GM18499 (cell line): Measurements from ENCODE around the gene RB1.
"Not testable (repeated sequence)": the region's sequence is repeated elsewhere in the genome, so short reads cannot be mapped to it uniquely, and the experiment has no call there.

Experiments
- ATAC-seq: cut with Tn5 transposase; IDR thresholded peaks from one replicate; pipeline ENCODE4 v1.9.1; 2021; ENCODE audit warnings: moderate number of reproducible peaks; ENCODE audit not compliant: insufficient read depth, unreplicated experiment

Gene RB1

GRCh38 chr13:48403151-48403631, 99.6 kb downstream of the RB1 start:
- ATAC-seq: no peak

- no peak for ATAC-seq
Measured at GRCh38 chr13:48403913-48404312, 100.4 kb downstream of the RB1 start.

GRCh38 chr13:48404952-48405351, 101.4 kb downstream of the RB1 start:
- no peak for ATAC-seq

GRCh38 chr13:48405875-48406274, 102.3 kb downstream of the RB1 start:
- no peak for ATAC-seq

GRCh38 chr13:48410199-48410598, 106.6 kb downstream of the RB1 start:
- no peak for ATAC-seq

- no peak for ATAC-seq
Measured at GRCh38 chr13:48411147-48411794, 107.7 kb downstream of the RB1 start.

- no peak for ATAC-seq
Measured at GRCh38 chr13:48411841-48412531, 108.4 kb downstream of the RB1 start.

- no peak for ATAC-seq
Measured at GRCh38 chr13:48412881-48413351, 109.4 kb downstream of the RB1 start, which contains the start of gene LPAR6. Gene LPAR6 (minus strand): TSS chr13:48413113. CDS start chr13:48412423, 690 bp downstream.

- no peak for ATAC-seq
Measured at GRCh38 chr13:48414501-48414900, 111.0 kb downstream of the RB1 start.

- no peak for ATAC-seq
Measured at GRCh38 chr13:48415516-48415915, 112.0 kb downstream of the RB1 start.

GRCh38 chr13:48422003-48422402, 118.5 kb downstream of the RB1 start:
- not testable (repeated sequence) for ATAC-seq

- ATAC-seq: no peak
Measured at GRCh38 chr13:48424212-48424611, 120.7 kb downstream of the RB1 start.

GRCh38 chr13:48426052-48426451, 122.5 kb downstream of the RB1 start:
- ATAC-seq: no peak

- ATAC-seq: not testable (repeated sequence)
Measured at GRCh38 chr13:48426755-48427298, 123.3 kb downstream of the RB1 start.

- no peak for ATAC-seq
Measured at GRCh38 chr13:48429036-48429435, 125.5 kb downstream of the RB1 start.

- no peak for ATAC-seq
Measured at GRCh38 chr13:48429886-48430285, 126.3 kb downstream of the RB1 start.

GRCh38 chr13:48431431-48431830, 127.9 kb downstream of the RB1 start:
- no peak for ATAC-seq

- ATAC-seq: no peak
Measured at GRCh38 chr13:48431987-48432615, 128.6 kb downstream of the RB1 start.

GRCh38 chr13:48434200-48434599, 130.6 kb downstream of the RB1 start:
- no peak for ATAC-seq

- no peak for ATAC-seq
Measured at GRCh38 chr13:48436661-48437288, 133.2 kb downstream of the RB1 start.
